Upper lobe of right lung (tissue), 1 donor: ENCODE measurements around the gene PARVA. TPM values are rescaled to one million over a fixed set of nuclear protein-coding genes. Genes with fewer than 3 reads are reported as not detected.

Experiments used
- ATAC-seq: fragments of 200-7000 bp; cut with Tn5 transposase; one replicate; pipeline ENCODE4 v1.9.1; 2020; ENCODE audit warnings: mild to moderate bottlenecking, moderate library complexity
- DNase-seq: peaks from one replicate; pipeline ENCODE4 v3.0.0-alpha.2; 2020
- H3K27ac ChIP-seq: fragments of 200-600 bp; one replicate; pipeline ENCODE4 v1.8.0; 2022
- H3K27me3 ChIP-seq: fragments of 200-600 bp; one replicate; pipeline ENCODE4 v1.8.0; 2022; ENCODE audit warnings: mild to moderate bottlenecking
- H3K36me3 ChIP-seq: fragments of 200-600 bp; one replicate; pipeline ENCODE4 v1.8.0; 2022
- H3K4me1 ChIP-seq: fragments of 200-600 bp; one replicate; pipeline ENCODE4 v1.8.0; 2022
- H3K4me3 ChIP-seq: fragments of 200-600 bp; one replicate; pipeline ENCODE4 v1.8.0; 2022; ENCODE audit warnings: mild to moderate bottlenecking
- H3K9me3 ChIP-seq: fragments of 200-600 bp; one replicate; pipeline ENCODE4 v1.8.0; 2022
- CTCF ChIP-seq: fragments of 200-600 bp; IDR thresholded peaks from one replicate; pipeline ENCODE4 v1.8.0; 2022; ENCODE audit warnings: antibody characterized with exemption
- intact Hi-C: fragments of 100-400 bp; cut with DNase I; formaldehyde crosslinking; loops from one replicate; pipeline ENCODE4 v1.11.0; 2022
- total RNA-seq: library from RNA; stranded (reverse); fragmentation: NEBNext Ultra II Directional; extraction: Animal tissue kit (Norgen Biotek cat#: 25700); gene quantifications from one replicate; pipeline ENCODE4 v1.2.1, GENCODE V29; 2021
- donor health status: DM: no; HTN: yes; CAD: no; lungs with severe emphysema.

Gene PARVA
- total RNA-seq, 1 donor from 2014 or later, result 84.0 TPM

GRCh38 chr11:12567746-12568460 is 190.5 kb downstream of the PARVA start:
- Histone ChIP-seq H3K4me3 (no peak overlapping the region), H3K9me3 (no peaks in the 10 kb centered on the region), H3K36me3 (no peaks in the 10 kb centered on the region), H3K4me1 (no peaks in the 10 kb centered on the region), H3K27me3 (no peaks in the 10 kb centered on the region), H3K27ac (no peak overlapping the region)
- ATAC-seq (no peak), DNase-seq (no peak)
- no peak for TF ChIP-seq CTCF
- intact Hi-C loops, result no loop called here

GRCh38 chr11:12569499-12570425 is 192.4 kb downstream of the PARVA start:
- no peak overlapping the region for H3K4me3 ChIP-seq
- H3K9me3 ChIP-seq, result no peaks in the 10 kb centered on the region
- no peak for ATAC-seq
- no peaks in the 10 kb centered on the region for H3K27me3 ChIP-seq
- H3K4me1 ChIP-seq, result no peaks in the 10 kb centered on the region
- TF ChIP-seq CTCF, result no peak
- H3K36me3 ChIP-seq, result no peaks in the 10 kb centered on the region
- H3K27ac ChIP-seq, result no peak overlapping the region
- no peak for DNase-seq
- intact Hi-C loops, result no loop called here

GRCh38 chr11:12573707-12574485 is 196.5 kb downstream of the PARVA start:
- ATAC-seq (no peak), DNase-seq (no peak)
- TF ChIP-seq CTCF, result no peak
- H3K27me3 ChIP-seq, result no peaks in the 10 kb centered on the region
- no peak overlapping the region for H3K27ac ChIP-seq
- no peaks in the 10 kb centered on the region for H3K36me3 ChIP-seq
- no peak overlapping the region for H3K4me3 ChIP-seq
- no peaks in the 10 kb centered on the region for H3K4me1 ChIP-seq
- H3K9me3 ChIP-seq, result no peaks in the 10 kb centered on the region
- intact Hi-C loops, result no loop called here

GRCh38 chr11:12577725-12578644 is 200.6 kb downstream of the PARVA start:
- Histone ChIP-seq H3K36me3 (no peaks in the 10 kb centered on the region), H3K4me1 (no peaks in the 10 kb centered on the region), H3K4me3 (no peak overlapping the region), H3K27ac (no peak overlapping the region), H3K27me3 (no peaks in the 10 kb centered on the region), H3K9me3 (no peaks in the 10 kb centered on the region)
- no peak for DNase-seq
- TF ChIP-seq CTCF, result no peak
- ATAC-seq, result no peak
- intact Hi-C loops, result no loop called here

GRCh38 chr11:12581416-12581815 is 204.0 kb downstream of the PARVA start:
- Histone ChIP-seq H3K36me3 (no peaks in the 10 kb centered on the region), H3K9me3 (no peaks in the 10 kb centered on the region), H3K4me1 (peaks cover 10% of the 10 kb centered on the region), H3K4me3 (no peak overlapping the region), H3K27me3 (no peaks in the 10 kb centered on the region), H3K27ac (no peak overlapping the region)
- intact Hi-C loops, result no loop called here
- DNase-seq (no peak), ATAC-seq (no peak)
- TF ChIP-seq CTCF, result no peak
